ENCODE data around the gene WNK1.

WNK1 gene

DNA sequence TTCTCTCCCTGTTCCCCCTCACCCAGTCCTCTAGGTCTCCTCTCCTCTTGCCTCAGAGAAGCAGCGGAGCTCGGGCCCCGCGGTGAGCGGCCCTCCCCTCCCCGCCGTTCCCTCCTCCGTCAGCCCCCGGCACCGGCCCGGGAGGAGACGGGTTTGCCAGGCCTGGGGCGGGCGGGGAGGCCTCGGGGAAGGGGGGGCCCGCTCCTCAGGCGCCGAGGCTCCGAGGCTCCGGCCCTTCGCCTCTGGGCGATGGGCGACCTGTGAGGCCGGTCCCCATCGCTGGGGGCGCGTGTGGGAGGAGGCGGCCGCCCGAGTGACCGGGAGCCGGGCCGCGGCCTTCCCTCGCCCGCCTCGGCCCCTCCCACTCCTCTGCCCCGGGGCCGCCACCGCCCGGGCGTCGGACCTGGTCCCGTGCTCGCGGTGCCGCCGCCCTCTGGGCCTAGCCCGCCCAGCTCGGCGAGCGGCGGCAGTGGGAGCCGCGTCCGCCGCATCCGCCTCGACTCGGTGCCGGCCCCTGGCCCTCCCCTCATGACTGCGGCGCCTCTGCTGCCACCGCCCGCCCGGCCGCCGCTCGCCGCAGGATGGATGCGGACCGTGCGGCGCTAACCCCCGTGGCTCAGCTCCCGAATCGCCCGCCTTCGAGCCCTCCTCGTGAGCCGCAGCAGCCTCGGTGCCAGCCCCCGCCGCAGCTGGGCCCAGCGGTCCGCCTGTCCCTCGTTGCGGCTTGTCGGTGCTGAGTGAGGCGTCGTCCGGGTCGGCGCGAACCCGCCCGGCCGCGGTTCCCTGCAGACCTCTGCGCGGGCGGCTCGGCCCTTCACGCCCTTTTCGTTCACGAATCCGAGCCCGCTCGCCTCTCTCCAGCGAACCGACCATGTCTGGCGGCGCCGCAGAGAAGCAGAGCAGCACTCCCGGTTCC lies 574 bp downstream of the WNK1 start:
- no peak for TF ChIP-seq Cebpa-rat (IDR thresholded peaks at IDR 0.05)
- no peaks in the 10 kb centered on the region for H3K27me3 ChIP-seq
- H4K20me1 ChIP-seq = peaks cover 50 to 52% (median 51%) of the 10 kb centered on the region in 11 experiments
- H3K9ac ChIP-seq = peak overlapping the region; percentile 87 to 97 (median 93)
- H3K4me3 ChIP-seq = peak overlapping the region; percentile 83 to 99 (median 93)
- H3K4me2 ChIP-seq = peak overlapping the region; percentile 81 to 99 (median 91)
- H3K36me3 ChIP-seq = peaks cover 0 to 24% (median 5%) of the 10 kb centered on the region in 11 experiments; a peak in 7 of 22 replicates
- peak overlapping the region; percentile 82 to 95 (median 90) for H3K27ac ChIP-seq
- H3K9me3 ChIP-seq (replicated peaks in 1 of 11) = no peaks in the 10 kb centered on the region
- H3K4me1 ChIP-seq = peaks cover 40 to 50% (median 45%) of the 10 kb centered on the region in 10 experiments

DNA sequence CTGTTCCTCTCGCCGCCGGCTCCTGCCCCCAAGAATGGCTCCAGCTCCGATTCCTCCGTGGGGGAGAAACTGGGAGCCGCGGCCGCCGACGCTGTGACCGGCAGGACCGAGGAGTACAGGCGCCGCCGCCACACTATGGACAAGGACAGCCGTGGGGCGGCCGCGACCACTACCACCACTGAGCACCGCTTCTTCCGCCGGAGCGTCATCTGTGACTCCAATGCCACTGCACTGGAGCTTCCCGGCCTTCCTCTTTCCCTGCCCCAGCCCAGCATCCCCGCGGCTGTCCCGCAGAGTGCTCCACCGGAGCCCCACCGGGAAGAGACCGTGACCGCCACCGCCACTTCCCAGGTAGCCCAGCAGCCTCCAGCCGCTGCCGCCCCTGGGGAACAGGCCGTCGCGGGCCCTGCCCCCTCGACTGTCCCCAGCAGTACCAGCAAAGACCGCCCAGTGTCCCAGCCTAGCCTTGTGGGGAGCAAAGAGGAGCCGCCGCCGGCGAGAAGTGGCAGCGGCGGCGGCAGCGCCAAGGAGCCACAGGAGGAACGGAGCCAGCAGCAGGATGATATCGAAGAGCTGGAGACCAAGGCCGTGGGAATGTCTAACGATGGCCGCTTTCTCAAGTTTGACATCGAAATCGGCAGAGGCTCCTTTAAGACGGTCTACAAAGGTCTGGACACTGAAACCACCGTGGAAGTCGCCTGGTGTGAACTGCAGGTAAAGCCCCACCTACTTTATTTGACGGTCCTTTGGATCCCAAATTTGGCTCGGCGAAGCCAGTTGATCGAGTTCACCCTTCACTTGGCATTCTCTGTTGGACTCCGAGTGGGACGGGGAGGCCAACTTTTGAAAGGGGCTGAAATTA lies 1.5 kb downstream of the WNK1 start:
- TF ChIP-seq Cebpa-rat (IDR thresholded peaks at IDR 0.05) = no peak
- no peaks in the 10 kb centered on the region for H3K27me3 ChIP-seq
- no peaks in the 10 kb centered on the region for H3K9me3 ChIP-seq (replicated peaks in 1 of 11)
- H3K4me1 ChIP-seq = peaks cover 43 to 58% (median 52%) of the 10 kb centered on the region in 10 experiments
- H3K36me3 ChIP-seq = peaks cover 0 to 24% (median 5%) of the 10 kb centered on the region in 11 experiments; a peak in 7 of 22 replicates
- H4K20me1 ChIP-seq = peaks cover 54 to 61% (median 60%) of the 10 kb centered on the region in 11 experiments
- peak overlapping the region; percentile 83 to 99 (median 93) for H3K4me3 ChIP-seq
- H3K9ac ChIP-seq = peak overlapping the region; percentile 87 to 97 (median 93)
- peak overlapping the region; percentile 82 to 95 (median 90) for H3K27ac ChIP-seq
- peak overlapping the region; percentile 81 to 99 (median 91) for H3K4me2 ChIP-seq

DNA sequence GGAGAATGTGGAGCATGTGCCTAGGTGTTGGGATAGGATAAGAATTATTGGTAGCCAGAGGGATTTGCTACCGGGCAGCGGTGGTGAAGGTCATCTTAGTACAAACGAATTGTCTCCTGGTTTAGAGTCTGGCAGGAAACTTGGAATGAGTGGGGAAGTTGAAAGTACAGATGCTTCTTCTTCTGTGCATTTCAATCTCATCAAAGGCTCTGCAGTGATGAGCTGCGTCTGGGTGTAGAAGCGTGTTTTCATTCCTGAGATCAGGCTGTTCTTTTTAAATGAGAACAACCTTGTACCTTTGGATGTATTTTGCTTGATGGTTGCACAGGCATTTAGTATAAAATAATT lies 2.1 kb downstream of the WNK1 start:
- Histone ChIP-seq H4K20me1 (peaks cover 60 to 67% (median 66%) of the 10 kb centered on the region in 11 experiments), H3K4me1 (peaks cover 43 to 58% (median 54%) of the 10 kb centered on the region in 10 experiments)

DNA sequence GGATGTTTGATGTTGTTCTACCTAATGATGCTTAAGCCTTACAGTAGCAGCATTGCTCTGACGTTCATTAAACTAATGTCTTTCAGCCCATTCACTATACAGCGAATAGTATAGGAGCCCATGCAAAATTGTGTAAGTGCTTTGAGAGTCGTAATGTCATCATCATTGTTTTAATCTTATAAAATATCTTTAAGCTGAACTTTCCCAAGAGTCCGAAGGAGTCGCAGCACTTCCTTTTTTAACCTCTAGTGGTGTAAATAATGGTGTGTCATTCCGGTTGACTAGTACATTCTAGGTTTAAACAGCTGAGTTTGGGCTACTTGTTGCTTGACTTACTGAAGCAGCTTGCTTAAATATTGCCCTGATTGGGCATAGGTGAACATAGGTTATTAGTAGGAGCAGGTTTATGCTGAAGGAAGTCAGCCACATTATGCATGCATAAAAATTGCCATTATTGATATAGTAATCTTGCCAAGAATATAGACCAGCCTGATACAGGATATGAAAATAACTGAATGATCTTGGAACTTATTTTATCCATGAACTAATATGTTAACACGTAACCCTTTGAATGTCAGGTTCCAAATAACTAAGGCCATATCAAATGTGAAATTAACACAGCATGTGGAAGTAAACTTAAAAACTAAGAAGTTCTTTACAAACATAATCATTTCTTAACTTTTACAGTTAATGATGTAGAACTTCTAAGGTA lies 2.6 kb downstream of the WNK1 start:
- peak overlapping the region in 10 of 11 experiments; percentile 2 to 95 (median 90); a peak in 14 of 22 replicates for H3K27ac ChIP-seq
- H3K36me3 ChIP-seq = peaks cover 0 to 33% (median 11%) of the 10 kb centered on the region in 11 experiments; a peak in 10 of 22 replicates
- H4K20me1 ChIP-seq = peaks cover 66 to 73% (median 72%) of the 10 kb centered on the region in 11 experiments
- no peak for TF ChIP-seq Cebpa-rat (IDR thresholded peaks at IDR 0.05)
- peak overlapping the region; percentile 87 to 97 (median 93) for H3K9ac ChIP-seq
- H3K27me3 ChIP-seq = no peaks in the 10 kb centered on the region
- no peaks in the 10 kb centered on the region for H3K9me3 ChIP-seq (replicated peaks in 1 of 11)
- H3K4me3 ChIP-seq = peak overlapping the region; percentile 83 to 99 (median 93)
- peaks cover 37 to 58% (median 49%) of the 10 kb centered on the region in 10 experiments for H3K4me1 ChIP-seq
- peak overlapping the region; percentile 81 to 99 (median 91) for H3K4me2 ChIP-seq

More for the DNA sequence above, 2.1 kb downstream of the WNK1 start:
- no peaks in the 10 kb centered on the region for H3K27me3 ChIP-seq
- peak overlapping the region; percentile 87 to 97 (median 93) for H3K9ac ChIP-seq
- peak overlapping the region in 10 of 11 experiments; percentile 82 to 95 (median 90); a peak in 20 of 22 replicates for H3K27ac ChIP-seq
- H3K36me3 ChIP-seq = peaks cover 0 to 27% (median 8%) of the 10 kb centered on the region in 11 experiments; a peak in 10 of 22 replicates
- no peaks in the 10 kb centered on the region for H3K9me3 ChIP-seq (replicated peaks in 1 of 11)
- peak overlapping the region; percentile 83 to 99 (median 93) for H3K4me3 ChIP-seq
- no peak for TF ChIP-seq Cebpa-rat (IDR thresholded peaks at IDR 0.05)
- H3K4me2 ChIP-seq = peak overlapping the region; percentile 81 to 99 (median 91)

DNA sequence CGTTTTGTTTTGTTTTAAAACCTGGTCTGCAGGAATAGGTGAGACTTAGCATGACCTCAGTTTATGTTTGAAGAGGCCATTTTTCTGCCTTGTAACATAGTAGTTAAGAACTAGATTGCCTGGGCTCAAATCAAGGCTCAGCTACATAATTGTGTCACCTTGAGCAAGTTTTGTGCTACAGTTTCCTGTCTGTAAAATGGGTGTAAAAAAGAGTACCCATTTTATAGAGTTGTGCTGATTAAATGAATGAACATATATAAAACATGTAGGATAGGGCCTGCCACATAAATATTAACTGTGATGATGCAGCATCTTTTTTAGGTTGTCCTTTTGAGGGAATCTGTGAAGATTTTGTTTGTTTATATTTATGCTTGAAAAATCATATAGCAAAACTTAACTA lies 7.2 kb downstream of the WNK1 start:
- H3K9me3 ChIP-seq (replicated peaks in 1 of 11) = 0 out of 22 replicates have a peak, but pooled peaks cover 0 to 4% (median 0%) of the 10 kb centered on the region in 11 experiments
- H3K4me1 ChIP-seq = peaks cover 22 to 85% (median 39%) of the 10 kb centered on the region in 10 experiments
- no peaks in the 10 kb centered on the region for H3K27me3 ChIP-seq
- peaks cover 31 to 79% (median 46%) of the 10 kb centered on the region in 11 experiments for H3K36me3 ChIP-seq
- no peak overlapping the region for H3K27ac ChIP-seq
- no peak overlapping the region for H3K9ac ChIP-seq
- peak overlapping the region in 7 of 11 experiments; percentile 7 to 92 (median 28); a peak in 7 of 22 replicates for H3K4me2 ChIP-seq
- TF ChIP-seq Cebpa-rat (IDR thresholded peaks at IDR 0.05) = no peak
- peaks cover 88 to 100% (median 100%) of the 10 kb centered on the region in 11 experiments for H4K20me1 ChIP-seq
- H3K4me3 ChIP-seq = no peak overlapping the region

DNA sequence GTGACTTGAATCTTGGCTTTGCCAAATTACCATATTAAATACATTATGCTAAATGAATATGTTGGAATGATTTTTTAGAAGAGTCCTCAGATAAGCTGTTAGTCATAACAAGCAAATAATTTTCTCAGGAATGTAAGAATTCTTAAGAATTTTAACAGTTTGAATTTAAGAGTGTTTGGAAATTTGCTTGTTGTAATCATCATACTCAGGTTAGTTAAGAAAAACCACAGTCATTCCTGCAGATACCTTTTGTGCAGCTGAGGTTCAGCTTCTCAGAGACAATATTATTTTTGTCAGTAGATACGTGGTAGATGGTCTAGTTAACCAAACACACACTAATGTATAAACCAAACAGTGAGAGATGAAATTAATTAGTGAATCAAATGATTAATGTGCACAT lies 8.9 kb downstream of the WNK1 start:
- 0 out of 22 replicates have a peak, but pooled peaks cover 0 to 4% (median 0%) of the 10 kb centered on the region in 11 experiments for H3K9me3 ChIP-seq (replicated peaks in 1 of 11)
- H3K4me2 ChIP-seq = no peak overlapping the region; a peak in 2 of 22 replicates
- no peaks in the 10 kb centered on the region for H3K27me3 ChIP-seq
- peaks cover 87 to 100% (median 100%) of the 10 kb centered on the region in 11 experiments for H4K20me1 ChIP-seq
- H3K9ac ChIP-seq = peak overlapping the region in 1 of 11 experiments; percentile 0; a peak in 1 of 22 replicates
- peaks cover 18 to 79% (median 29%) of the 10 kb centered on the region in 10 experiments for H3K4me1 ChIP-seq
- H3K36me3 ChIP-seq = peaks cover 32 to 84% (median 56%) of the 10 kb centered on the region in 11 experiments
- no peak for TF ChIP-seq Cebpa-rat (IDR thresholded peaks at IDR 0.05)
- no peak overlapping the region for H3K4me3 ChIP-seq
- no peak overlapping the region for H3K27ac ChIP-seq

DNA sequence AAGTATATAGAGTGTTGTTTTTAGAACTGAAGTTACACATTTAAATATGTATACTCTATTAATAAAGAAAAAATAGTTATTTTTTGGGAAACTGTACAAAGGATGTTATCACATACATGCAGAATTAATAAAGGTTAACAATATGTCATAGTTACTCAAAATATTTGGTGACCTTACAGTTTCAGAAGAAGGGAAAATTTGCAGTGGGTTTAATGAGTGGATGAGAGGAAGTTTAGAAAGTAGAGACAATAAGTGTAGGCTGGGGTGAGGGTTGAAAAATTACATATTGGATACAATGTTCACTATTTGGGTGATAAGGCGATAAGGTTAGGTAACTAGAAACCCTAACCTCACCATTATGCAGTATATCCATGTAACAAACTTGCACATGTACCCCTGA lies 13.5 kb downstream of the WNK1 start:
- no peak overlapping the region for H3K4me3 ChIP-seq
- H3K9me3 ChIP-seq (replicated peaks in 1 of 11) = 0 out of 22 replicates have a peak, but pooled peaks cover 0 to 4% (median 0%) of the 10 kb centered on the region in 11 experiments
- no peak overlapping the region for H3K4me2 ChIP-seq
- H3K36me3 ChIP-seq = peaks cover 37 to 84% (median 62%) of the 10 kb centered on the region in 11 experiments
- H3K4me1 ChIP-seq = peaks cover 11 to 77% (median 20%) of the 10 kb centered on the region in 10 experiments; a peak in 18 of 20 replicates
- TF ChIP-seq Cebpa-rat (IDR thresholded peaks at IDR 0.05) = no peak
- H3K27ac ChIP-seq = no peak overlapping the region
- H4K20me1 ChIP-seq = peaks cover 81 to 100% (median 100%) of the 10 kb centered on the region in 11 experiments
- H3K9ac ChIP-seq = no peak overlapping the region
- no peaks in the 10 kb centered on the region for H3K27me3 ChIP-seq

DNA sequence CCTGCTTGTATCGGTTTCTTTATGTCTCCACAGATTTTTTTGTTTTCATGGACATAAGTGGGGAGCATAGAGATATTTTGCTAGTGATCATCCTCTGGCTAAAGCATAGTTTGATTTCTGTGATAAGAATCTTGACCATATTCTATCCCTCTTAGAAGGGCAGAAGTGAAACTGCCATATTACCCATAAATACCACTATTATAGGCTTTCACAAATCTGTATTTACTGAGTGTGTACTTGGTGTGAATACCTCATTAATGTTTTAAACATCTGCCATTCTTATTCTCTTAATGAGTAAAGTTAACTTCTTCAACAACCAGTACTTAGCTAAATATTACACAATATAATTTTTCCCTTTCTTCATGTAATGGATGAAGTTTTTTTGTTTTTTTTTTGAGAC lies 16.1 kb downstream of the WNK1 start:
- Histone ChIP-seq H4K20me1 (peaks cover 86 to 100% (median 100%) of the 10 kb centered on the region in 11 experiments), H3K4me3 (no peak overlapping the region), H3K36me3 (peaks cover 17 to 68% (median 44%) of the 10 kb centered on the region in 11 experiments; a peak in 21 of 22 replicates)

More for the DNA sequence above, 16.1 kb downstream of the WNK1 start:
- Histone ChIP-seq H3K9ac (no peak overlapping the region), H3K27ac (no peak overlapping the region), H3K27me3 (no peaks in the 10 kb centered on the region), H3K9me3 (replicated peaks in 1 of 11) (no peaks in the 10 kb centered on the region), H3K4me2 (peak overlapping the region in 5 of 11 experiments; percentile 2 to 70 (median 44); a peak in 6 of 22 replicates), H3K4me1 (peaks cover 11 to 83% (median 19%) of the 10 kb centered on the region in 10 experiments; a peak in 18 of 20 replicates)
- no peak for TF ChIP-seq Cebpa-rat (IDR thresholded peaks at IDR 0.05)
